Psoas muscle (tissue), 8 donors: ENCODE measurements around the gene SYNJ2BP. TPM values are rescaled to one million over a fixed set of nuclear protein-coding genes. Genes with fewer than 3 reads are reported as not detected.

Experiments
- ATAC-seq, 4 donors: fragments of 200-7000 bp; cut with Tn5 transposase; one replicate each; pipeline ENCODE4 v1.9.1; 2020; ENCODE audit warnings: moderate library complexity in 3 of 4, mild to moderate bottlenecking in 2 of 4
- DNase-seq, 2 donors: peaks; one replicate each; pipeline ENCODE4 v3.0.0-alpha.2; 2020
- H3K27ac ChIP-seq: fragments of 200-600 bp; one replicate; pipeline ENCODE4 v1.8.0; 2022
- H3K27me3 ChIP-seq, 3 donors: fragments of 200-600 bp in 1 of 3; one replicate each; pipeline versions ENCODE4 v1.6.1 to v1.8.0; 2013 to 2022; ENCODE audit warnings: low read length in 2 of 3, mild to moderate bottlenecking in 2 of 3, moderate library complexity in 1 of 3; ENCODE audit not compliant: insufficient read depth in 3 of 3
- H3K36me3 ChIP-seq, 2 donors: fragments of 200-600 bp in 1 of 2; one replicate each; pipeline versions ENCODE4 v1.6.1 to v1.8.0; 2013 to 2022; ENCODE audit warnings: low read depth in 1 of 2, mild to moderate bottlenecking in 1 of 2, moderate library complexity in 1 of 2; ENCODE audit not compliant: insufficient read depth in 1 of 2
- H3K4me1 ChIP-seq: fragments of 200-600 bp; one replicate; pipeline ENCODE4 v1.8.0; 2022
- H3K4me3 ChIP-seq: fragments of 200-600 bp; one replicate; pipeline ENCODE4 v1.8.0; 2022; ENCODE audit warnings: mild to moderate bottlenecking
- H3K9me3 ChIP-seq: fragments of 200-600 bp; one replicate; pipeline ENCODE4 v1.8.0; 2022
- WGBS, 3 donors: extraction: QIAGEN DNeasy Blood & Tissue Kit; methylation state at CpG; one replicate each; pipeline versions ENCODE4 v1.1.6 to v1.1.7; 2013; 5-methylcytosine and 5-hydroxymethylcytosine counted together
- intact Hi-C, 2 donors: fragments of 100-400 bp; cut with DNase I; formaldehyde crosslinking; loops; one replicate each; pipeline versions ENCODE4 v1.11.0 to v1.14.2; 2022
- long read RNA-seq, 2 donors: library from polyadenylated mRNA; unstranded; transcript quantifications; one replicate each; pipeline ENCODE4 v2.0.0, GENCODE V29; 2021
- polyA plus RNA-seq, 3 donors: library from polyadenylated mRNA; stranded (reverse); fragments of 200-250 nt; gene quantifications; one replicate each; pipeline ENCODE4 v1.2.3, GENCODE V29; 2013
- total RNA-seq, 4 donors: library from RNA; stranded (reverse); fragmentation: NEBNext Ultra II Directional in 2 of 4; extraction: Animal tissue kit (Norgen Biotek cat#: 25700) in 2 of 4; gene quantifications; one replicate each; pipeline versions ENCODE4 v1.2.1 to v1.2.4, GENCODE V29; 2021 to 2023
- TF ChIP-seq, protein P1 (sequence below): fragments of 200-600 bp; IDR thresholded peaks from one replicate; pipeline ENCODE4 v1.8.0; 2022; ENCODE audit warnings: antibody characterized with exemption
- donor health status: healthy with polysubstance abuse.
- donor health status: DM: no; HTN: no; CAD: no; lungs with moderate emphysema.
- donor health status: Bipolar disorder and iron deficiency.
- donor health status: healthy.
- donor health status: DM: yes; HTN: yes; CAD: no.
- donor health status: DM: no; HTN: no; CAD: no.
- donor health status: DM: no; HTN: no; CAD: no.
- donor health status: DM: yes; HTN: yes; CAD: no.

SYNJ2BP gene, protein sequence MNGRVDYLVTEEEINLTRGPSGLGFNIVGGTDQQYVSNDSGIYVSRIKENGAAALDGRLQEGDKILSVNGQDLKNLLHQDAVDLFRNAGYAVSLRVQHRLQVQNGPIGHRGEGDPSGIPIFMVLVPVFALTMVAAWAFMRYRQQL
- 10 to 100 TPM; 27.9 to 46.5 (median 39.9) TPM for total RNA-seq
- polyA plus RNA-seq = 10 to 100 TPM; 12.6 to 27.1 (median 14.6) TPM
- long read RNA-seq, donor 1, full-length matches to known transcripts = 12 of 15 reads
- long read RNA-seq, donor 1, partial matches to known transcripts = 1 of 15 reads
- long read RNA-seq, donor 1, other reads (novel, unspliced or antisense) = 2 of 15 reads
- long read RNA-seq, donor 2, full-length matches to known transcripts = 25 of 38 reads
- long read RNA-seq, donor 2, partial matches to known transcripts = 2 of 38 reads
- long read RNA-seq, donor 2, other reads (novel, unspliced or antisense) = 11 of 38 reads

DNA sequence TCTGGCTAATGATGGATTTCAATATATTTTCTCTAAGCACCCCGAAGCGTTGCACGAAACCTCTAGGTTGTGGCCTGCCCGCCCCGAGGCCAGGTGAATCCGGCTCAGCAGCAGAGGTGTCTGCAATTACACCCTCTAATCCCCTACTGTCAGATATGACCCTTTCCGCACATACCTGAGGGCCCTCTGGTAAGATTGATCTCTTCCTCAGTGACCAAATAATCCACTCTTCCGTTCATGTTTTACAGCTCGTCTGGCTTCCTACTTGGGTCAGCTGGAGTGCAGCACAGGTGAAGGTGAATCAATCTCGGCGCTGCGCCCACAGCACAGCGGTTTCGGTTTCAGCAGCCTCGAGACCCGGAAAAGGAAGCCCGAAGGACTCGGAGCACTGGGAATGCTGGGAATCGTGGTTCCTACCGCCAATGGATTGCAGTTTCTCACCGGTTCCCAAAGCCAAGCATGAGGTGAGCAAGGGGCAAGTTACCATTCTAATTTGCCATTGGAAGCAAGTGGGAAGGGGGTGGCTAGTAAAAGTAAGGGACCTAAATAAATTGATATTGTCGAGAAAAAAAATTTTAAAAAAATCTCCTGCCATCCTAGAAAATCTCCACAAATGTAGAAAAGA, at the start of gene SYNJ2BP:
TSS of gene SYNJ2BP (minus strand) at position 366 of the 625 bp plus-strand sequence. CDS start at position 239, 127 bp downstream.
- ATAC-seq = peak; percentile 89 to 99 (median 94)
- TF ChIP-seq, protein P1, sequence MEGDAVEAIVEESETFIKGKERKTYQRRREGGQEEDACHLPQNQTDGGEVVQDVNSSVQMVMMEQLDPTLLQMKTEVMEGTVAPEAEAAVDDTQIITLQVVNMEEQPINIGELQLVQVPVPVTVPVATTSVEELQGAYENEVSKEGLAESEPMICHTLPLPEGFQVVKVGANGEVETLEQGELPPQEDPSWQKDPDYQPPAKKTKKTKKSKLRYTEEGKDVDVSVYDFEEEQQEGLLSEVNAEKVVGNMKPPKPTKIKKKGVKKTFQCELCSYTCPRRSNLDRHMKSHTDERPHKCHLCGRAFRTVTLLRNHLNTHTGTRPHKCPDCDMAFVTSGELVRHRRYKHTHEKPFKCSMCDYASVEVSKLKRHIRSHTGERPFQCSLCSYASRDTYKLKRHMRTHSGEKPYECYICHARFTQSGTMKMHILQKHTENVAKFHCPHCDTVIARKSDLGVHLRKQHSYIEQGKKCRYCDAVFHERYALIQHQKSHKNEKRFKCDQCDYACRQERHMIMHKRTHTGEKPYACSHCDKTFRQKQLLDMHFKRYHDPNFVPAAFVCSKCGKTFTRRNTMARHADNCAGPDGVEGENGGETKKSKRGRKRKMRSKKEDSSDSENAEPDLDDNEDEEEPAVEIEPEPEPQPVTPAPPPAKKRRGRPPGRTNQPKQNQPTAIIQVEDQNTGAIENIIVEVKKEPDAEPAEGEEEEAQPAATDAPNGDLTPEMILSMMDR = no peak
- Histone ChIP-seq H3K27ac (peak within 1 kb of the TSS; percentile 60), H3K4me1 (peaks cover 3% of the 10 kb centered on the region), H3K27me3 (no peaks in the 10 kb centered on the region), H3K9me3 (no peaks in the 10 kb centered on the region), H3K36me3 (no peaks in the 10 kb centered on the region), H3K4me3 (peak within 1 kb of the TSS; percentile 71)
- peak; percentile 73 to 82 for DNase-seq
- 0 to 1% (median 1%) methylated on average over 22 of the region's 22 CpGs for WGBS, 3 donors
- intact Hi-C loops = no loop called here

DNA sequence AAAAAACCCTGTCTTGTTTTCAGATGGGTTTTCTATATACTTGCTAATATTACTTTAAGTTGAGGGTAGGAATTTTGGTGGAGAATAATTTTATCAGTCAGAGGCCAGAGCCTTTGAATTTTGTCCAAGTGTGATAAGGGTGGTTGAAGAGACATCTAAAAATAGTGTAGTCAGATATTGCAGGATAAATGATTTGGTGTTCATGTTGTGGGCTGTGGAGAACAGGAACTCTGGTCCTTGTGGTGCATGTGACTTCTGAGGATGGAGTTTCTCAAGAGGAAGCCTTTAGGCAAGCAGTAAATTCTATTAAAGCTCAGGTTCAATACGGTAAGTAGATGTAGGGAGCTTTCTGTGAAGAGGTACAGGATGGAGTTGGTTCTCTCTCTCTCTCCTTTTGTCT, 37.8 kb upstream of the SYNJ2BP start:
- Histone ChIP-seq H3K4me3 (no peak overlapping the region), H3K4me1 (no peaks in the 10 kb centered on the region), H3K36me3 (no peaks in the 10 kb centered on the region), H3K27me3 (no peaks in the 10 kb centered on the region), H3K27ac (no peak overlapping the region), H3K9me3 (no peaks in the 10 kb centered on the region)
- TF ChIP-seq, protein P1 = no peak
- no peak for ATAC-seq
- intact Hi-C loops = no loop called here
- WGBS, 3 donors = 59 to 82% (median 67%) methylated on average over 1 of the region's 1 CpG
- no peak for DNase-seq

DNA sequence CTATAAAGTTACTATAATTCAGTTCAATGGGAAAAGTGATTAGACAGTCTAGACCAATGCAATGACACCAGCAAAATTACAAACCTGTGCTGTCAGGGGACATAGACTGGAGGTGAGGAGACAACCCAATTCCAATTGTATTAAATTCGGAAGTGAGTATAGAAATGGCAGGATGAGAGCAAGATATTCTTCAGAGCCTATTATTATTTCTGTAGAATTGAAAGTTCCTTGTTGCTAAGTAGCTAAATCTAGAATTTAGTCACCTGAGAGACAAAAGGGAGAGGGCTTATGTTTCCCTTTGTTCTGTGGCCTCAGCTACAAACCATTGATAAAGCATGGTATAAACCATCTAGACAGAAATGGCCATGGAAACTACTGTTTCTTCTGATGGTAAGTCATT, 35.0 kb upstream of the SYNJ2BP start, which contains the start of gene ADAM21:
TSS of gene ADAM21 (plus strand) at position 301 of the 400 bp plus-strand sequence. CDS start 5,326 bp downstream, outside the sequence.
- H3K9me3 ChIP-seq = no peaks in the 10 kb centered on the region
- no peak for ATAC-seq
- no peaks in the 10 kb centered on the region for H3K36me3 ChIP-seq
- no peaks in the 10 kb centered on the region for H3K4me1 ChIP-seq
- intact Hi-C loops = no loop called here
- H3K4me3 ChIP-seq = no peak within 1 kb of the TSS
- TF ChIP-seq, protein P1 = no peak
- DNase-seq = no peak
- 89 to 100% (median 93%) methylated on average over 1 of the region's 1 CpG for WGBS, 3 donors
- no peaks in the 10 kb centered on the region for H3K27me3 ChIP-seq
- H3K27ac ChIP-seq = no peak within 1 kb of the TSS

DNA sequence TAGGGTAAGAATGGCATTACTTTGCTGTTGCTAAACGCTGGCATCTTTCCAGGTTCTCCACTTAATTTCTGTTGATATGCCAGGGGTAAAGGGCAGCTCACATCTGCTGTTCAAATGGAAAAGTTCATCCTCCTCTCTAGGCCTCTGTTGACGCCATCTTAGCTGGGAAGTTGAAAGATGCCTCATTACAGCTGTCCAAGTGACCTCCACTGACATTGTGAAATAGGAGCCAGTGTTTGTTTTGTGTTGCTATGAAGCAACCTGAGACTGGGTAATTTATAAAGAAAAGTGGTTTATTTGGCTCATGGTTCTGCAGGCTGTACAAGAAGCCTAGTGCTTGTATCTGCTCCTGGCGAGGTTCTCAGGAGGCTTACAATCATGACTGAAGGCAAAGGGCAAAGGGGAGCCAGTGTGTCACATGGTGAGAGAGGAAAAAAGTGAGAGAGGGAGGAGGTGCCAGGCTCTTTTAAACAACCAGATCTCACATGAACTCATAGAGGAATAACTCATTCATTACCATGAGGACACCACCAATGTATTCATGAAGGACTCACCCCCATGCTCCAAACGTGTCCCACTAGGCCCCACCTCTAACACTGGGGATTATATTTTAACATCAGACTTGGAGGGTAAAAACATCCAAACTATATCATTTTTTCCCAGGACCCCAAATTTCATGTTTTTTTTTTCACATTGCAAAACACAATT, 31.9 kb upstream of the SYNJ2BP start:
- Histone ChIP-seq H3K4me3 (no peak overlapping the region), H3K9me3 (no peaks in the 10 kb centered on the region), H3K27me3 (no peaks in the 10 kb centered on the region), H3K4me1 (no peaks in the 10 kb centered on the region), H3K27ac (no peak overlapping the region), H3K36me3 (no peaks in the 10 kb centered on the region)
- WGBS, 3 donors = 42 to 64% (median 47%) methylated on average over 4 of the region's 4 CpGs
- TF ChIP-seq, protein P1 = no peak
- ATAC-seq = peak in 2 of 4 donors; percentile 52 to 59
- no peak for DNase-seq
- intact Hi-C loops = no loop called here
